ENCODE data around the gene NSMCE1.

Gene NSMCE1

GRCh38 chr16:27189335-27189972 is 79.1 kb downstream of the NSMCE1 start:
- DNase-seq (no peak), ATAC-seq (no peak)
- peaks cover 3% of the 10 kb centered on the region for H3K4me1 Mint-ChIP-seq

GRCh38 chr16:27188633-27189032 is 79.9 kb downstream of the NSMCE1 start:
- H3K9me3 Mint-ChIP-seq, result no peaks in the 10 kb centered on the region
- no peak overlapping the region for H3K27ac Mint-ChIP-seq
- peaks cover 3% of the 10 kb centered on the region for H3K4me1 Mint-ChIP-seq
- H3K4me3 Mint-ChIP-seq, result no peak overlapping the region
- no peak for DNase-seq
- no peaks in the 10 kb centered on the region for H3K27me3 Mint-ChIP-seq
- H3K36me3 Mint-ChIP-seq (ENCODE audit: low read depth), result no peaks in the 10 kb centered on the region
- ATAC-seq, result no peak

More at GRCh38 chr16:27189335-27189972, 79.1 kb downstream of the NSMCE1 start:
- H3K27me3 Mint-ChIP-seq, result no peaks in the 10 kb centered on the region
- H3K36me3 Mint-ChIP-seq (ENCODE audit: low read depth), result no peaks in the 10 kb centered on the region
- H3K27ac Mint-ChIP-seq, result no peak overlapping the region
- H3K4me3 Mint-ChIP-seq, result no peak overlapping the region
- H3K9me3 Mint-ChIP-seq, result peaks cover 5% of the 10 kb centered on the region

- ATAC-seq, result no peak
- no peak overlapping the region for H3K4me3 Mint-ChIP-seq
- H3K4me1 Mint-ChIP-seq, result peaks cover 3% of the 10 kb centered on the region
- no peaks in the 10 kb centered on the region for H3K9me3 Mint-ChIP-seq
- H3K27me3 Mint-ChIP-seq, result no peaks in the 10 kb centered on the region
- DNase-seq, result no peak
- no peaks in the 10 kb centered on the region for H3K36me3 Mint-ChIP-seq (ENCODE audit: low read depth)
- H3K27ac Mint-ChIP-seq, result no peak overlapping the region
These were observed 82.8 kb downstream of the NSMCE1 start for GRCh38 chr16:27185776-27186130.

GRCh38 chr16:27182906-27183405 is 85.6 kb downstream of the NSMCE1 start:
- no peak overlapping the region for H3K4me3 Mint-ChIP-seq
- H3K36me3 Mint-ChIP-seq (ENCODE audit: low read depth), result no peaks in the 10 kb centered on the region
- ATAC-seq, result no peak
- H3K9me3 Mint-ChIP-seq, result no peaks in the 10 kb centered on the region
- peaks cover 22% of the 10 kb centered on the region for H3K4me1 Mint-ChIP-seq
- H3K27me3 Mint-ChIP-seq, result no peaks in the 10 kb centered on the region
- DNase-seq, result no peak
- H3K27ac Mint-ChIP-seq, result no peak overlapping the region

GRCh38 chr16:27181019-27181790 is 87.4 kb downstream of the NSMCE1 start:
- H3K4me3 Mint-ChIP-seq, result no peak overlapping the region

GRCh38 chr16:27179500-27180072 is 89.0 kb downstream of the NSMCE1 start:
- H3K27me3 Mint-ChIP-seq, result no peaks in the 10 kb centered on the region
- H3K9me3 Mint-ChIP-seq, result no peaks in the 10 kb centered on the region
- H3K4me3 Mint-ChIP-seq, result no peak overlapping the region
- peaks cover 51% of the 10 kb centered on the region for H3K4me1 Mint-ChIP-seq
- peak overlapping the region; percentile 77 for H3K27ac Mint-ChIP-seq
- ATAC-seq (peak; percentile 86), DNase-seq (peak; percentile 91)
- no peaks in the 10 kb centered on the region for H3K36me3 Mint-ChIP-seq (ENCODE audit: low read depth)

More at GRCh38 chr16:27181019-27181790, 87.4 kb downstream of the NSMCE1 start:
- DNase-seq, result no peak
- no peaks in the 10 kb centered on the region for H3K27me3 Mint-ChIP-seq
- no peak for ATAC-seq
- no peak overlapping the region for H3K27ac Mint-ChIP-seq
- no peaks in the 10 kb centered on the region for H3K36me3 Mint-ChIP-seq (ENCODE audit: low read depth)
- peaks cover 39% of the 10 kb centered on the region for H3K4me1 Mint-ChIP-seq
- no peaks in the 10 kb centered on the region for H3K9me3 Mint-ChIP-seq

- H3K9me3 Mint-ChIP-seq, result peaks cover 2% of the 10 kb centered on the region
- peak; percentile 41 for DNase-seq
- H3K27ac Mint-ChIP-seq, result peak overlapping the region; percentile 87
- no peaks in the 10 kb centered on the region for H3K27me3 Mint-ChIP-seq
- peaks cover 75% of the 10 kb centered on the region for H3K4me1 Mint-ChIP-seq
- no peak overlapping the region for H3K4me3 Mint-ChIP-seq
- no peaks in the 10 kb centered on the region for H3K36me3 Mint-ChIP-seq (ENCODE audit: low read depth)
- ATAC-seq, result peak; percentile 51
These were observed 91.4 kb downstream of the NSMCE1 start for GRCh38 chr16:27177031-27177774.

GRCh38 chr16:27175888-27176287 is 92.7 kb downstream of the NSMCE1 start:
- peak overlapping the region; percentile 87 for H3K27ac Mint-ChIP-seq
- peaks cover 13% of the 10 kb centered on the region for H3K9me3 Mint-ChIP-seq
- H3K4me1 Mint-ChIP-seq, result peaks cover 86% of the 10 kb centered on the region
- H3K36me3 Mint-ChIP-seq (ENCODE audit: low read depth), result peaks cover 5% of the 10 kb centered on the region
- no peak overlapping the region for H3K4me3 Mint-ChIP-seq
- DNase-seq (no peak), ATAC-seq (no peak)
- no peaks in the 10 kb centered on the region for H3K27me3 Mint-ChIP-seq
